ENCODE measurements around the gene HSPBAP1. TPM values are rescaled to one million over a fixed set of nuclear protein-coding genes. Genes with fewer than 3 reads are reported as not detected.

Gene HSPBAP1
- total and polyA plus RNA-seq, 10 donors, result 16.9 to 42.9 (median 23.8) TPM

- Histone ChIP-seq H3K4me1 (peaks cover 12 to 79% (median 48%) of the 10 kb centered on the region in 6 donors), H3K27ac (peak within 1 kb of the TSS; percentile 89 to 100 (median 96)), H3K4me3 (peak within 1 kb of the TSS; percentile 67 to 78 (median 76)), H3K36me3 (no peaks in the 10 kb centered on the region), H3K27me3 (replicated peaks in 1 of 7) (no peaks in the 10 kb centered on the region), H3K9me3 (no peaks in the 10 kb centered on the region)
- 1 to 4% (median 1%) methylated on average over 30 to 84 of the region's 84 CpGs for WGBS, 5 donors
- TF ChIP-seq POLR2AphosphoS5 (IDR thresholded peaks at IDR 0.05) (peak; percentile 91 to 96 (median 92)), POLR2A (IDR thresholded peaks at IDR 0.05) (peak; percentile 36 to 87 (median 56))
- TF ChIP-seq, protein P1, sequence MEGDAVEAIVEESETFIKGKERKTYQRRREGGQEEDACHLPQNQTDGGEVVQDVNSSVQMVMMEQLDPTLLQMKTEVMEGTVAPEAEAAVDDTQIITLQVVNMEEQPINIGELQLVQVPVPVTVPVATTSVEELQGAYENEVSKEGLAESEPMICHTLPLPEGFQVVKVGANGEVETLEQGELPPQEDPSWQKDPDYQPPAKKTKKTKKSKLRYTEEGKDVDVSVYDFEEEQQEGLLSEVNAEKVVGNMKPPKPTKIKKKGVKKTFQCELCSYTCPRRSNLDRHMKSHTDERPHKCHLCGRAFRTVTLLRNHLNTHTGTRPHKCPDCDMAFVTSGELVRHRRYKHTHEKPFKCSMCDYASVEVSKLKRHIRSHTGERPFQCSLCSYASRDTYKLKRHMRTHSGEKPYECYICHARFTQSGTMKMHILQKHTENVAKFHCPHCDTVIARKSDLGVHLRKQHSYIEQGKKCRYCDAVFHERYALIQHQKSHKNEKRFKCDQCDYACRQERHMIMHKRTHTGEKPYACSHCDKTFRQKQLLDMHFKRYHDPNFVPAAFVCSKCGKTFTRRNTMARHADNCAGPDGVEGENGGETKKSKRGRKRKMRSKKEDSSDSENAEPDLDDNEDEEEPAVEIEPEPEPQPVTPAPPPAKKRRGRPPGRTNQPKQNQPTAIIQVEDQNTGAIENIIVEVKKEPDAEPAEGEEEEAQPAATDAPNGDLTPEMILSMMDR (IDR thresholded peaks at IDR 0.05 in 8 of 11, conservative IDR thresholded peaks at IDR 0.05 in 3 of 11), result peak in 1 of 11 experiments; percentile 21
- DNase-seq, result peak; percentile 95
- intact Hi-C loops (cut with DNase I; ENCODE audit: low total_unique reads), result no loop called here
Measured at GRCh38 chr3:122794779-122795673, 1.4 kb upstream of the HSPBAP1 start, which contains the start of gene SLC49A4. SLC49A4 (plus strand) TSS chr3:122795069; CDS start chr3:122795193, 124 bp downstream.

- H3K27me3 ChIP-seq (replicated peaks in 1 of 7), result no peaks in the 10 kb centered on the region
- WGBS, 5 donors, result 0 to 1% (median 1%) methylated on average over 6 of the region's 6 CpGs
- peak overlapping the region; percentile 67 to 78 (median 76) for H3K4me3 ChIP-seq
- no peaks in the 10 kb centered on the region for H3K36me3 ChIP-seq
- DNase-seq, result no peak
- H3K9me3 ChIP-seq, result no peaks in the 10 kb centered on the region
- H3K27ac ChIP-seq, result peak overlapping the region; percentile 89 to 100 (median 96)
- TF ChIP-seq, protein P1 (IDR thresholded peaks at IDR 0.05 in 8 of 11, conservative IDR thresholded peaks at IDR 0.05 in 3 of 11), result no peak
- no peak for TF ChIP-seq POLR2A (IDR thresholded peaks at IDR 0.05)
- no peak for TF ChIP-seq POLR2AphosphoS5 (IDR thresholded peaks at IDR 0.05)
- H3K4me1 ChIP-seq, result peaks cover 12 to 85% (median 52%) of the 10 kb centered on the region in 6 donors
- intact Hi-C loops (cut with DNase I; ENCODE audit: low total_unique reads), result no loop called here
Measured at GRCh38 chr3:122794483-122794778, 800 bp upstream of the HSPBAP1 start.

DNA sequence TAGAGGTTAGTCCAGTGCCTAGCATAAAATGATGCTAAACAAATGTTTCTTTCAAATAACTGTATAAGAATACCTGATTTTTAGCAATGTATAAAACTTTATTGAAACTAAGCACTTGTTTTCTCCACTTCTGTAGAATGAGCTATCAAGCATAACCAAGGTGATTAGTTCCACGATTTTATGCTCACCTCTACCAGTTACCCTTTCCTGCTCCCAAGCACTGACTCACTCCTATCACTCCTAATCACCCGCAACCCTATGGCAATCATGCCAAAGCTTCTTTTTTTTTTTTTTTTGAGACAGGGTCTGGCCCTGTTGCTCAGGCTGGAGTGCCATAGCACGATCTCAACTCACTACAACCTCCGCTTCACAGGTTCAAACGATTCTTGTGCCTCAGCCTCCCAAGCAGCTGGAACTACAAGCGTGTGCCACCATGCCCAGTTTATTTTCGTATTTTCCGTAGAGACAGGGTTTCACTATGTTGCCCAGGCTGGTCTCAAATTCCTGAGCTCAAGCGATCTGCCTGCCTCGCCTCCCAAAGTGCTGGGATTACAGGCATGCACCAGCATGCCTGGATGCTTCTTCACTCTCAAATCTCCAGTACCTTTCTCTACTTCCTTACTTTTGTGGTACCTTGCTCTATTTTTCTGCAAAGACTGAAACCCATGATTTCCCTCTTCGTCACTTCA, 3.9 kb downstream of the HSPBAP1 start:
- 87 to 92% (median 90%) methylated on average over 11 of the region's 11 CpGs for WGBS, 5 donors
- intact Hi-C loops (cut with DNase I; ENCODE audit: low total_unique reads), result no loop called here
- Histone ChIP-seq H3K4me3 (no peak overlapping the region), H3K27me3 (replicated peaks in 1 of 7) (no peaks in the 10 kb centered on the region), H3K9me3 (no peaks in the 10 kb centered on the region), H3K36me3 (peaks cover 0 to 15% (median 0%) of the 10 kb centered on the region in 6 donors), H3K4me1 (peaks cover 4 to 77% (median 47%) of the 10 kb centered on the region in 6 donors), H3K27ac (peak overlapping the region in 2 of 8 donors; percentile 9 to 100)
- no peak for TF ChIP-seq POLR2A (IDR thresholded peaks at IDR 0.05)
- TF ChIP-seq POLR2AphosphoS5 (IDR thresholded peaks at IDR 0.05), result no peak
- TF ChIP-seq, protein P1 (IDR thresholded peaks at IDR 0.05 in 8 of 11, conservative IDR thresholded peaks at IDR 0.05 in 3 of 11), result no peak
- no peak for DNase-seq

All from spleen (tissue), 11 donors.